ENCODE measurements around the gene SCRN1. TPM values are rescaled to one million over a fixed set of nuclear protein-coding genes. Genes with fewer than 3 reads are reported as not detected.

The SCRN1 gene
- total and polyA plus RNA-seq, 2 of the 4 experiments (the other 2 are of a cell fraction): 57.1 to 124 TPM

DNA sequence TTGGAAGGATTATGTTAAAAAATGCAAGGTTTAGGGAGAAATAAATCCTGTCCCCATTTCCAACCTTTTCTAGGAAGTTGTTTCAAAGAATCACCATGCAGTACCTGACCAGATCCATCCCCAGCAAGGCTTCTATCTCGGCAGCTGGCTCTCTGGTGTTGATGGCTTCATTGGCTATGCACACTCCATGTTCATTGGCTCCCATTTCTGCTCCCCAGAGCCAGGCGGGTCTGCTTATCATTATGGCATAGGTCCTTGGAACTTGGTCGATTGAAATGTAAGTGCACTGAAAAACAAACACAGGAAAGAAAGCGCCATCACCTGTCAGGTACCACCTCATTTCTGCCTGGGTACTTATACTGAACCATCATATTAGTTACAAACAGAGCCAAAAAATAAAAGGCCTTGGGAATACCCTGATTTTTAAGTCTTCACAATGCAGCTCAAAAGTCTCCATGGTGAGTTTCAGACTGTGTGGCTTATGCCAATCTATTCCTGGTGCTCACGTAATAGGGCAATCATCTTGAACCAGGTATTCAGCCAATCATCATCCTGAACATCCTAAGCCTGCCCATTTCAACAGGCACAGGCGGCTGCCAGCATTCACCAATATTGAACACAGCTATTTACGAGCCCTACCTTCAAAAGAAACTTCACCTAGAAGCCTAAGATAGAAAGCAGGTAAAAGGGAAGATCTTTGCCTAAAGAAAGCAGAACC, 34.4 kb downstream of the SCRN1 start:
- no peak overlapping the region for H4K91ac ChIP-seq (ENCODE audit: insufficient read depth, low read depth, low read length)
- ChIA-PET POLR2A (ENCODE audit: unreplicated experiment) (no interaction called here), CTCF (no interaction called here)
- ATAC-seq (ENCODE audit: low read depth) (no peak), DNase-seq (no peak)
- no peak overlapping the region for H2BK20ac ChIP-seq (ENCODE audit: low read depth, low read length)
- H2AK5ac ChIP-seq (ENCODE audit: low read depth, low read length): no peak overlapping the region
- H3K27me3 ChIP-seq (ENCODE audit: control insufficient read depth, insufficient read depth, low read length): no peaks in the 10 kb centered on the region
- H3K27ac ChIP-seq (ENCODE audit: insufficient read depth, low read length): no peak overlapping the region
- H3K79me1 ChIP-seq (ENCODE audit: low read depth in 1 of 2, low read length in 2 of 2): peaks cover 23 to 66% of the 10 kb centered on the region in 2 experiments
- no TSS peak for BruUV-seq (replicated peaks)
- H2BK120ac ChIP-seq (ENCODE audit: low read depth, low read length): no peak overlapping the region
- in situ Hi-C loops (cut with MboI; ENCODE audit: low sequenced_read_pairs) (no loop called here), intact Hi-C loops (cut with micrococcal nuclease) (no loop called here), dilution Hi-C loops (cut with HindIII; ENCODE audit: low sequenced_read_pairs, unreplicated experiment) (no loop called here)
- no peak overlapping the region for H3K18ac ChIP-seq (ENCODE audit: low read depth, low read length)
- peaks cover 14% of the 10 kb centered on the region; the same call in 1 of the 2 replicates for H3K9me1 ChIP-seq (ENCODE audit: insufficient read depth, low read length)
- H3K23ac ChIP-seq (ENCODE audit: low read depth, low read length): no peak overlapping the region
- no peak for TF ChIP-seq MAFK (IDR thresholded peaks at IDR 0.05; ENCODE audit: low read depth, low read length)
- no peak for TF ChIP-seq NFE2L2 (IDR thresholded peaks at IDR 0.05; ENCODE audit: low read depth, low read length)
- TF ChIP-seq, protein P1, sequence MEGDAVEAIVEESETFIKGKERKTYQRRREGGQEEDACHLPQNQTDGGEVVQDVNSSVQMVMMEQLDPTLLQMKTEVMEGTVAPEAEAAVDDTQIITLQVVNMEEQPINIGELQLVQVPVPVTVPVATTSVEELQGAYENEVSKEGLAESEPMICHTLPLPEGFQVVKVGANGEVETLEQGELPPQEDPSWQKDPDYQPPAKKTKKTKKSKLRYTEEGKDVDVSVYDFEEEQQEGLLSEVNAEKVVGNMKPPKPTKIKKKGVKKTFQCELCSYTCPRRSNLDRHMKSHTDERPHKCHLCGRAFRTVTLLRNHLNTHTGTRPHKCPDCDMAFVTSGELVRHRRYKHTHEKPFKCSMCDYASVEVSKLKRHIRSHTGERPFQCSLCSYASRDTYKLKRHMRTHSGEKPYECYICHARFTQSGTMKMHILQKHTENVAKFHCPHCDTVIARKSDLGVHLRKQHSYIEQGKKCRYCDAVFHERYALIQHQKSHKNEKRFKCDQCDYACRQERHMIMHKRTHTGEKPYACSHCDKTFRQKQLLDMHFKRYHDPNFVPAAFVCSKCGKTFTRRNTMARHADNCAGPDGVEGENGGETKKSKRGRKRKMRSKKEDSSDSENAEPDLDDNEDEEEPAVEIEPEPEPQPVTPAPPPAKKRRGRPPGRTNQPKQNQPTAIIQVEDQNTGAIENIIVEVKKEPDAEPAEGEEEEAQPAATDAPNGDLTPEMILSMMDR (conservative IDR thresholded peaks at IDR 0.05; ENCODE audit: low read depth, low read length): no peak
- TF ChIP-seq POLR2A (IDR thresholded peaks at IDR 0.05; ENCODE audit: low read depth, low read length): no peak
- no peak for TF ChIP-seq FOS (IDR thresholded peaks at IDR 0.05; ENCODE audit: low read depth, low read length)
- no peak for TF ChIP-seq MXI1 (IDR thresholded peaks at IDR 0.05; ENCODE audit: borderline replicate concordance, low read depth, low read length)
- no peak for TF ChIP-seq RAD21 (IDR thresholded peaks at IDR 0.05; ENCODE audit: low read length)
- no peak for TF ChIP-seq SMC3 (IDR thresholded peaks at IDR 0.05; ENCODE audit: low read depth, low read length)
- TF ChIP-seq BHLHE40 (IDR thresholded peaks at IDR 0.05; ENCODE audit: low read depth, low read length): no peak
- TF ChIP-seq, protein P2, sequence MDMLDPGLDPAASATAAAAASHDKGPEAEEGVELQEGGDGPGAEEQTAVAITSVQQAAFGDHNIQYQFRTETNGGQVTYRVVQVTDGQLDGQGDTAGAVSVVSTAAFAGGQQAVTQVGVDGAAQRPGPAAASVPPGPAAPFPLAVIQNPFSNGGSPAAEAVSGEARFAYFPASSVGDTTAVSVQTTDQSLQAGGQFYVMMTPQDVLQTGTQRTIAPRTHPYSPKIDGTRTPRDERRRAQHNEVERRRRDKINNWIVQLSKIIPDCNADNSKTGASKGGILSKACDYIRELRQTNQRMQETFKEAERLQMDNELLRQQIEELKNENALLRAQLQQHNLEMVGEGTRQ (IDR thresholded peaks at IDR 0.05; ENCODE audit: low read depth, low read length): no peak
- no peak for TF ChIP-seq RFX5 (IDR thresholded peaks at IDR 0.05; ENCODE audit: low read depth, low read length)
- no peak for TF ChIP-seq MAZ (IDR thresholded peaks at IDR 0.05; ENCODE audit: borderline replicate concordance, low read depth, low read length)
- TF ChIP-seq CEBPB (IDR thresholded peaks at IDR 0.05; ENCODE audit: low read depth, low read length): no peak
- no peak overlapping the region for H3K9ac ChIP-seq (ENCODE audit: low read depth, low read length)
- H3K4ac ChIP-seq (ENCODE audit: low read depth, low read length): no peak overlapping the region
- no peak overlapping the region for H3K4me2 ChIP-seq (ENCODE audit: low read depth, low read length)
- H3K14ac ChIP-seq (replicated peaks; ENCODE audit: low read depth, low read length): no peak overlapping the region
- no peak overlapping the region for H4K8ac ChIP-seq (ENCODE audit: low read depth in 2 of 2, low read length in 2 of 2)
- no peak overlapping the region for H2BK15ac ChIP-seq (ENCODE audit: low read depth, low read length)
- peaks cover 34% of the 10 kb centered on the region; the same call in 1 of the 2 replicates for H4K20me1 ChIP-seq (ENCODE audit: insufficient read depth, low read length)
- H3K4me3 ChIP-seq (ENCODE audit: insufficient read depth, low read depth, low read length): no peak overlapping the region
- H2AFZ ChIP-seq (replicated peaks; ENCODE audit: low read length, poor library complexity): no peak overlapping the region
- peaks cover 35% of the 10 kb centered on the region for H3K36me3 ChIP-seq (ENCODE audit: control insufficient read depth, insufficient read depth, low read length)
- H2AK9ac ChIP-seq (replicated peaks; ENCODE audit: low read depth, low read length, poor library complexity): no peak overlapping the region
- no peaks in the 10 kb centered on the region for H3K9me3 ChIP-seq (ENCODE audit: control insufficient read depth, insufficient read depth, low read length)
- no peak overlapping the region for H4K5ac ChIP-seq (ENCODE audit: low read depth, low read length)
- no peaks in the 10 kb centered on the region for H3K4me1 ChIP-seq (ENCODE audit: control insufficient read depth, insufficient read depth, low read length)
- no peak overlapping the region for H2BK5ac ChIP-seq (ENCODE audit: low read depth, low read length, poor library complexity, severe bottlenecking)
- no CpG with 5 or more reads among the region's 7 CpGs for WGBS, 2 experiments (ENCODE audit: extremely low coverage in 2 of 2, insufficient read length in 1 of 2)
- H3K56ac ChIP-seq (ENCODE audit: extremely low read depth, insufficient read depth, low read length): no peak overlapping the region

All from IMR-90 (cell line).